Esophagus squamous epithelium (tissue), 4 donors: ENCODE data around the gene MPV17.

Experiments used
- CTCF ChIP-seq, 6 experiments: fragments of 450-650 bp in 4 of 6; fragments of 200-600 bp in 2 of 6; sonication (generic) in 2 of 6; IDR thresholded peaks; one replicate each; pipeline ENCODE4 v1.5.1; 2016 to 2019; ENCODE audit warnings: antibody characterized with exemption in 6 of 6, mild to moderate bottlenecking in 4 of 6, moderate library complexity in 4 of 6
- POLR2A ChIP-seq, 4 donors: fragments of 450-650 bp; IDR thresholded peaks; one replicate each; pipeline ENCODE4 v1.6.1; 2017; ENCODE audit warnings: antibody characterized with exemption in 4 of 4, mild to moderate bottlenecking in 4 of 4, moderate library complexity in 3 of 4

- TF ChIP-seq CTCF (IDR thresholded peaks at IDR 0.05) (no peak), POLR2A (IDR thresholded peaks at IDR 0.05) (no peak)
Observed at GRCh38 chr2:27312152-27312551, 10.7 kb downstream of the MPV17 start.
